Neural progenitor cell (in vitro differentiated cells): ENCODE results near the gene COMMD3.

Experiments
- EZH2 ChIP-seq: fragments of 200-600 bp; sonication (generic); IDR thresholded peaks from 2 replicates; pipeline ENCODE4 v1.6.1; 2017; ENCODE audit warnings: antibody characterized with exemption, mild to moderate bottlenecking, moderate library complexity
- EZH2phosphoT487 ChIP-seq: fragments of 200-600 bp; sonication (generic); IDR thresholded peaks from 2 replicates; pipeline ENCODE4 v1.6.1; 2017; ENCODE audit warnings: antibody characterized with exemption
- TF ChIP-seq, protein P1 (sequence below): fragments of 200-600 bp; sonication (generic); IDR thresholded peaks from 2 replicates; pipeline ENCODE4 v1.5.1; 2017; ENCODE audit warnings: antibody characterized with exemption, mild to moderate bottlenecking

DNA sequence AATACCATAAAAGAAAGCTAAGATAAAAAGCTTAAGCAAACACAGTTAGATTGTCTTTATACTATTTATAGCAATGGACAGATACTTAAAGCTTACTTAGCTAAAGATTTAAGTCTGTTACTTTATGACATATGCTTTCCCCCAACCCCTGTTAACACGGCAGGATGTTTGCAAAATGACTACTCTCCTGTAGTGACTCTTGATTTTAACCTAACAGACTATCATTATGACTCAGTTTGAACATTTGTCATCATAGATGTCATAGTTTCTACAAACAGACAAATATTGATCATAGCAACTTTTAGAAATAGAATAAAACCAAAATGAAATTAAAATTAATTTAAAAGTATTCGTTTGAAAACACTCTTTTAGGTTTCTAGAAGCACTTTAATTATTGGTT, 7.8 kb upstream of the COMMD3 start:
- TF ChIP-seq EZH2 = no peak
- TF ChIP-seq, protein P1, sequence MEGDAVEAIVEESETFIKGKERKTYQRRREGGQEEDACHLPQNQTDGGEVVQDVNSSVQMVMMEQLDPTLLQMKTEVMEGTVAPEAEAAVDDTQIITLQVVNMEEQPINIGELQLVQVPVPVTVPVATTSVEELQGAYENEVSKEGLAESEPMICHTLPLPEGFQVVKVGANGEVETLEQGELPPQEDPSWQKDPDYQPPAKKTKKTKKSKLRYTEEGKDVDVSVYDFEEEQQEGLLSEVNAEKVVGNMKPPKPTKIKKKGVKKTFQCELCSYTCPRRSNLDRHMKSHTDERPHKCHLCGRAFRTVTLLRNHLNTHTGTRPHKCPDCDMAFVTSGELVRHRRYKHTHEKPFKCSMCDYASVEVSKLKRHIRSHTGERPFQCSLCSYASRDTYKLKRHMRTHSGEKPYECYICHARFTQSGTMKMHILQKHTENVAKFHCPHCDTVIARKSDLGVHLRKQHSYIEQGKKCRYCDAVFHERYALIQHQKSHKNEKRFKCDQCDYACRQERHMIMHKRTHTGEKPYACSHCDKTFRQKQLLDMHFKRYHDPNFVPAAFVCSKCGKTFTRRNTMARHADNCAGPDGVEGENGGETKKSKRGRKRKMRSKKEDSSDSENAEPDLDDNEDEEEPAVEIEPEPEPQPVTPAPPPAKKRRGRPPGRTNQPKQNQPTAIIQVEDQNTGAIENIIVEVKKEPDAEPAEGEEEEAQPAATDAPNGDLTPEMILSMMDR = no peak
- TF ChIP-seq EZH2phosphoT487 = no peak
